Activated B cell treated with CpG ODN at 0.5 μM for 24 hours (primary cell): Measurements from ENCODE around the gene ASIC5. TPM values are rescaled to one million over a fixed set of nuclear protein-coding genes. Genes with fewer than 3 reads are reported as not detected.

Experiments used
- ATAC-seq: fragments of 200-7000 bp; cut with Tn5 transposase; one replicate; pipeline ENCODE4 v1.10.0; 2021; ENCODE audit warnings: low read depth, mild to moderate bottlenecking, moderate library complexity
- CTCF ChIA-PET: fragments of 350-600 bp; sonication (Branson Sonifier 250); formaldehyde crosslinking; loops from one replicate; lab custom pipeline; 2021; ENCODE audit warnings: antibody characterized with exemption; lab: Charles Lee
- POLR2A ChIA-PET: fragments of 350-600 bp; sonication (Branson Sonifier 250); formaldehyde crosslinking; loops from one replicate; lab custom pipeline; 2021; ENCODE audit warnings: antibody characterized with exemption; lab: Charles Lee
- DNase-seq: peaks from one replicate; pipeline ENCODE4 v3.0.0; 2022
- H3K27ac Mint-ChIP-seq: one replicate; pipeline ENCODE4 v1.8.0; 2020; ENCODE audit warnings: mixed read lengths
- H3K27me3 Mint-ChIP-seq: one replicate; pipeline ENCODE4 v1.8.0; 2021; ENCODE audit warnings: mixed read lengths
- H3K36me3 Mint-ChIP-seq: one replicate; pipeline ENCODE4 v1.8.0; 2021; ENCODE audit warnings: low read depth, mixed read lengths
- H3K4me1 Mint-ChIP-seq: one replicate; pipeline ENCODE4 v1.8.0; 2021; ENCODE audit warnings: mixed read lengths
- H3K4me3 Mint-ChIP-seq: one replicate; pipeline ENCODE4 v1.8.0; 2020; ENCODE audit warnings: mild to moderate bottlenecking, mixed read lengths
- H3K9me3 Mint-ChIP-seq: one replicate; pipeline ENCODE4 v1.8.0; 2020; ENCODE audit warnings: mixed read lengths
- CTCF ChIP-seq: fragments of 200-600 bp; IDR thresholded peaks from one replicate; pipeline ENCODE4 v1.8.0; 2022; ENCODE audit warnings: antibody characterized with exemption, mild to moderate bottlenecking
- intact Hi-C: fragments of 100-400 bp; cut with micrococcal nuclease; formaldehyde crosslinking; loops from one replicate; pipeline ENCODE4 v1.15.1; 2024
- total RNA-seq: library from RNA; stranded (reverse); gene quantifications from 2 replicates; pipeline ENCODE4 v1.2.3, GENCODE V29; 2022

The ASIC5 gene
- total RNA-seq, 1 donor from 2014 or later = not detected

GRCh38 chr4:155855897-155856296 lies 10.2 kb downstream of the ASIC5 start:
- no peak for ATAC-seq

GRCh38 chr4:155854582-155855226 lies 11.4 kb downstream of the ASIC5 start:
- Mint-ChIP-seq H3K27me3 (no peaks in the 10 kb centered on the region), H3K9me3 (no peaks in the 10 kb centered on the region), H3K36me3 (no peaks in the 10 kb centered on the region), H3K4me3 (no peak overlapping the region), H3K27ac (no peak overlapping the region), H3K4me1 (no peaks in the 10 kb centered on the region)
- ATAC-seq (no peak), DNase-seq (no peak)
- intact Hi-C loops = no loop called here
- no peak for TF ChIP-seq CTCF
- CTCF ChIA-PET = no interaction called here
- POLR2A ChIA-PET = no interaction called here

More at GRCh38 chr4:155855897-155856296, 10.2 kb downstream of the ASIC5 start:
- Mint-ChIP-seq H3K9me3 (no peaks in the 10 kb centered on the region), H3K27me3 (no peaks in the 10 kb centered on the region), H3K4me1 (no peaks in the 10 kb centered on the region), H3K36me3 (no peaks in the 10 kb centered on the region), H3K4me3 (no peak overlapping the region), H3K27ac (no peak overlapping the region)
- intact Hi-C loops = no loop called here
- DNase-seq = no peak
- ChIA-PET POLR2A (no interaction called here), CTCF (no interaction called here)
- TF ChIP-seq CTCF = no peak

GRCh38 chr4:155853189-155853588 lies 12.9 kb downstream of the ASIC5 start:
- Mint-ChIP-seq H3K27ac (no peak overlapping the region), H3K4me1 (no peaks in the 10 kb centered on the region), H3K4me3 (no peak overlapping the region), H3K27me3 (no peaks in the 10 kb centered on the region), H3K36me3 (no peaks in the 10 kb centered on the region), H3K9me3 (no peaks in the 10 kb centered on the region)
- no peak for DNase-seq
- TF ChIP-seq CTCF = no peak
- ChIA-PET POLR2A (no interaction called here), CTCF (no interaction called here)
- ATAC-seq = no peak
- intact Hi-C loops = no loop called here

GRCh38 chr4:155849042-155849441 lies 17.0 kb downstream of the ASIC5 start:
- POLR2A ChIA-PET = no interaction called here
- Mint-ChIP-seq H3K27ac (no peak overlapping the region), H3K27me3 (no peaks in the 10 kb centered on the region), H3K4me1 (no peaks in the 10 kb centered on the region), H3K36me3 (no peaks in the 10 kb centered on the region), H3K4me3 (no peak overlapping the region), H3K9me3 (no peaks in the 10 kb centered on the region)
- DNase-seq = no peak
- no peak for TF ChIP-seq CTCF
- CTCF ChIA-PET = no interaction called here
- intact Hi-C loops = no loop called here
- no peak for ATAC-seq

GRCh38 chr4:155846929-155847328 lies 19.1 kb downstream of the ASIC5 start:
- no peaks in the 10 kb centered on the region for H3K4me1 Mint-ChIP-seq
- no peak for TF ChIP-seq CTCF
- ATAC-seq (no peak), DNase-seq (no peak)
- no peak overlapping the region for H3K27ac Mint-ChIP-seq
- H3K27me3 Mint-ChIP-seq = peaks cover 2% of the 10 kb centered on the region
- ChIA-PET CTCF (no interaction called here), POLR2A (no interaction called here)
- H3K36me3 Mint-ChIP-seq = no peaks in the 10 kb centered on the region
- intact Hi-C loops = no loop called here
- H3K4me3 Mint-ChIP-seq = no peak overlapping the region
- no peaks in the 10 kb centered on the region for H3K9me3 Mint-ChIP-seq
